ENCODE results near the gene GULP1. TPM values are rescaled to one million over a fixed set of nuclear protein-coding genes. Genes with fewer than 3 reads are reported as not detected.

GULP1 gene
- total RNA-seq, 2 donors from 2014 or later, result 7.5 to 10.5 TPM

DNA sequence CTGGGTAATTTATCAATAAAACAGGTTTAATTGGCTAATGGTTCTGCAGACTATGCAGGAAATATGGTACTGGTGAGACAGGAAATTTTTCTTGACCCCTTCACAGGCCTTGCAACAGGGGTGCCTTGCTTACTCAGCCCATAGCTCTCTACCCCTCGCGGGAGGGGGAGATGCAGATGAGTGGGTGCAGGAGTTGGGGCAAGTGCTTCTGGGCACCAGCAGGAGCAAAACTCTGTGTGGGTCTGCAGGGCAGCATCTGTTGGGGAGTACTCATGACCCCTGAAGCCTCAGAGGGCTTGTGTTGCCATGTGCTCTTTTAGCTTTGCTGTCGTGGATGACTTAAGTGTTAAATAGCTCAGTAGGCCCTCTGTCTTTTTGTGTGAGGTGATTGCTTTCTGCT, 48.6 kb downstream of the GULP1 start:
- Histone ChIP-seq H3K4me3 (no peak overlapping the region), H3K27ac (no peak overlapping the region), H3K9me3 (no peaks in the 10 kb centered on the region), H3K36me3 (no peaks in the 10 kb centered on the region), H3K27me3 (no peaks in the 10 kb centered on the region), H3K4me1 (no peaks in the 10 kb centered on the region)
- TF ChIP-seq, protein P1, sequence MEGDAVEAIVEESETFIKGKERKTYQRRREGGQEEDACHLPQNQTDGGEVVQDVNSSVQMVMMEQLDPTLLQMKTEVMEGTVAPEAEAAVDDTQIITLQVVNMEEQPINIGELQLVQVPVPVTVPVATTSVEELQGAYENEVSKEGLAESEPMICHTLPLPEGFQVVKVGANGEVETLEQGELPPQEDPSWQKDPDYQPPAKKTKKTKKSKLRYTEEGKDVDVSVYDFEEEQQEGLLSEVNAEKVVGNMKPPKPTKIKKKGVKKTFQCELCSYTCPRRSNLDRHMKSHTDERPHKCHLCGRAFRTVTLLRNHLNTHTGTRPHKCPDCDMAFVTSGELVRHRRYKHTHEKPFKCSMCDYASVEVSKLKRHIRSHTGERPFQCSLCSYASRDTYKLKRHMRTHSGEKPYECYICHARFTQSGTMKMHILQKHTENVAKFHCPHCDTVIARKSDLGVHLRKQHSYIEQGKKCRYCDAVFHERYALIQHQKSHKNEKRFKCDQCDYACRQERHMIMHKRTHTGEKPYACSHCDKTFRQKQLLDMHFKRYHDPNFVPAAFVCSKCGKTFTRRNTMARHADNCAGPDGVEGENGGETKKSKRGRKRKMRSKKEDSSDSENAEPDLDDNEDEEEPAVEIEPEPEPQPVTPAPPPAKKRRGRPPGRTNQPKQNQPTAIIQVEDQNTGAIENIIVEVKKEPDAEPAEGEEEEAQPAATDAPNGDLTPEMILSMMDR (IDR thresholded peaks at IDR 0.05), result no peak
- no peak for DNase-seq (ENCODE audit: low spot score)

DNA sequence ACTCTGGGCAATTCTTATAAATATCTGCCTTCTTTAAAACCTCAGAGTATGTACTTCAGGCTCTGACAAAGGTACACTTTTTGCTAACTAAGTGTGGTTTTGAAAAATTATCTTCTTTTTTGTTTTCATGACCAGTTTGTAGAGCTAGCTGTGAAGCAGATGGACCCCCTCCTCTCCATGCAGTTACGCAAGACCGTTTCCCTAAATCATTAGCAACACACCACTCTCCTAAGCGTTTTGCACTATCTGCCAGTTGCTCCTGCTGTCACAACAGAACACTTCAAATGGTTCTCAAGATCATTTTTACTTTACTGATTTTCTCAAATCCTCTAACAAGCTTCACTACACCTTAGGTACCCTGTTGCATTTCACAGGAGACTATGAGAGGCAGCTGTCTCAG, 53.3 kb downstream of the GULP1 start:
- Histone ChIP-seq H3K27ac (no peak overlapping the region), H3K9me3 (no peaks in the 10 kb centered on the region), H3K27me3 (no peaks in the 10 kb centered on the region), H3K4me1 (no peaks in the 10 kb centered on the region), H3K36me3 (no peaks in the 10 kb centered on the region), H3K4me3 (no peak overlapping the region)
- TF ChIP-seq, protein P1 (IDR thresholded peaks at IDR 0.05), result no peak
- no peak for DNase-seq (ENCODE audit: low spot score)

GRCh38 chr2:188345426-188345825, 53.8 kb downstream of the GULP1 start:
- H3K36me3 ChIP-seq, result no peaks in the 10 kb centered on the region
- no peak for DNase-seq (ENCODE audit: low spot score)
- H3K9me3 ChIP-seq, result no peaks in the 10 kb centered on the region
- no peaks in the 10 kb centered on the region for H3K27me3 ChIP-seq
- no peaks in the 10 kb centered on the region for H3K4me1 ChIP-seq
- TF ChIP-seq, protein P1 (IDR thresholded peaks at IDR 0.05), result no peak
- H3K4me3 ChIP-seq, result no peak overlapping the region
- no peak overlapping the region for H3K27ac ChIP-seq

DNA sequence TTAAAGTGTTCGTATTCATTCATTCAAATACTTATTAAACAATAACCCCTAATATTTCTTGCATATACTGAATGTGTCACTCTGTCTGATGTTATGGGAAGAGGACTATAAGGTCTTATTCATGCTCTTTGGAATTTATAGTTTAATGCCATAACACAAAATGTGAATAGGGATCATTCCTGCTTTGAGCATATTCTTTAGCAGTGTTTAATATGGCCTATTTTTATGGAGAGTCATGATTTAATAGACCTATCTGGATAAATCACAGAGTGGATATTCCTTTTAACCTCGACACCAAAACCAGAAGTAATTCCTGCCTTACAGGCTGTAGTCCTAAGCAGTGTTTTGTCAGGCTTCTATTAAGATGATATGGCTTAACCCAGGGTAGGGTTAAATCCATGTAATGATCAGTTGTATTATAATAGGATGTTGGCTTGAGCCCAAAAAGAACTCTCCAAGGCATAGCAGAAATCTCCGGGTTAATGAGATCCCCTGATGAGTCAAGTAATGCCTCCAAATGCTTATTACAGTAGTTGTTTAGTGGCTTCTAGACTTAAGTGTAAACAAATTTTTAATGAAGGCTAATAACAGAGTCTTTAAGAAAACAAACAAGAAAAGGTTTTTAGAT, 54.3 kb downstream of the GULP1 start:
- H3K9me3 ChIP-seq, result no peaks in the 10 kb centered on the region
- no peak for DNase-seq (ENCODE audit: low spot score)
- H3K4me3 ChIP-seq, result no peak overlapping the region
- H3K4me1 ChIP-seq, result no peaks in the 10 kb centered on the region
- no peaks in the 10 kb centered on the region for H3K27me3 ChIP-seq
- no peaks in the 10 kb centered on the region for H3K36me3 ChIP-seq
- H3K27ac ChIP-seq, result no peak overlapping the region
- TF ChIP-seq, protein P1 (IDR thresholded peaks at IDR 0.05), result no peak

DNA sequence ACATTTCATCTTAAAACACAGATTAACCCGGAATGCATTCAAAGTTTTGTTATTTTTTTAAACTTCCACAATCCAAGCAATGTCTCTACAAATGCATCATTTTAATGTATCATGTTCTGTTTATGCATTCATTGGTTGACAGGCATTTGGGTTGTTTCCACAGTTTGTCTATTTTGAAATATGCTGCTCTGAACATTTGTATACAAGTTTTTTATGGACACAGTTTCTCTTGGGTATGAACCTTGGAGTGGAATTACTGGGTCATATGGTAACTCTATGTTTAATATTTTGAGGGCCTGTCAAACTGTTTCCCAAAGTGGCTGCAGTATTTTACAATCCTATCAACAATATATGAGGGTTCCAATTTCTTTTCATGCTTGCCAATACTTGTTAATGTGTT, 57.3 kb downstream of the GULP1 start:
- Histone ChIP-seq H3K4me1 (no peaks in the 10 kb centered on the region), H3K27me3 (no peaks in the 10 kb centered on the region), H3K27ac (no peak overlapping the region), H3K36me3 (no peaks in the 10 kb centered on the region), H3K4me3 (no peak overlapping the region), H3K9me3 (no peaks in the 10 kb centered on the region)
- no peak for DNase-seq (ENCODE audit: low spot score)
- TF ChIP-seq, protein P1 (IDR thresholded peaks at IDR 0.05), result no peak

DNA sequence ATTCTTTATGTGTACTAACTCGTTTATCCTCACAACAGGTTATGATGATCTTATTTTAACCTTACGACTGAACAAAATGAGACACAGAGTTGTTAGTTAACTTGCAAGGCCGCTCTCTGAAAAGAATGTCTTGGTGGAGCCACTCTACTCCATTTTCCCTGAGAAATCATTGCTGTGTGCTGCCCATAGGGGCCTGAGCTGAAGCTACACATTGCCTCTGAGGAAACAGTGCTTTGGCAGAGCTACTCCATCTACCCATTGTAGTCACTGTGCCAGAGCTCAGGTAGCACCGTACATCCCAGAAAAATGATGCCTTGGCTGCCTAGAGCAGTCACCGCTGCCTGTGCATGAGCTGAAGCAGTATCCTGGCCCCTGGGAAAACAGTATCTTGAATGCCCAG, 61.6 kb downstream of the GULP1 start:
- no peak overlapping the region for H3K4me3 ChIP-seq
- TF ChIP-seq, protein P1 (IDR thresholded peaks at IDR 0.05), result no peak

More for the DNA sequence above, 61.6 kb downstream of the GULP1 start:
- Histone ChIP-seq H3K9me3 (no peaks in the 10 kb centered on the region), H3K4me1 (no peaks in the 10 kb centered on the region), H3K27me3 (no peaks in the 10 kb centered on the region), H3K27ac (no peak overlapping the region), H3K36me3 (no peaks in the 10 kb centered on the region)
- no peak for DNase-seq (ENCODE audit: low spot score)
